Fibroblast of villous mesenchyme (primary cell): Measurements from ENCODE around the gene ZNF775. TPM values are rescaled to one million over a fixed set of nuclear protein-coding genes. Genes with fewer than 3 reads are reported as not detected.
A peak's percentile ranks its signal among the peaks of the same experiment; 100 is the strongest.

Experiments used
- DNase-seq: peaks from one replicate; pipeline ENCODE4 v3.0.0-alpha.2; 2010; ENCODE audit warnings: low read depth
- H3K4me3 ChIP-seq: 2 replicates; pipeline ENCODE4 v1.5.1; 2011; ENCODE audit warnings: low read depth, mild to moderate bottlenecking, low read length
- total RNA-seq: library from RNA; depleted of rRNA; stranded (reverse); fragments of >200 nt; gene quantifications from 2 replicates; pipeline ENCODE4 v1.2.3, GENCODE V29; 2012
- TF ChIP-seq, protein P1 (sequence below): IDR thresholded peaks from 2 replicates; pipeline ENCODE4 v1.5.1; 2012; ENCODE audit warnings: low read depth, mild to moderate bottlenecking, low read length; ENCODE audit not compliant: insufficient read depth

The ZNF775 gene
- total RNA-seq, 1 donor, result 3.0 TPM

DNA sequence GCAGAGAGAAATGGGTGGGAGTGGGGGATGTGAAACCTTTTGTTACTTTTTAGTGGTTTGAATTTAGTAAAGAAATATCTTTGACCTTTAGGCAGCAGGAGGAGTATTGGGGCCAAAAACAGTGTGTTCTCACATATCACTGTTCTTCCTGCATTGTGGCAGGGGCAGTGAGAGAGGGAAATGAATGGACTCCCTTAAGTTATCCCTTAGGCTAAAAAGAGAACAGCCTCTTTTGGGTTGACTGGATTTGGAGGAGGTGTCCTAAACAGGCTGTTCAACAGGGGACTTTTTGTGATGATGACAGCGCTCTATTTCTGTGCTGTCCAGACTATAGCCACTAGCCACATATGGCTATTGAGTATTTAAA is 22.3 kb downstream of the ZNF775 start:
- no peak for DNase-seq
- H3K4me3 ChIP-seq, result no peak overlapping the region
- TF ChIP-seq, protein P1, sequence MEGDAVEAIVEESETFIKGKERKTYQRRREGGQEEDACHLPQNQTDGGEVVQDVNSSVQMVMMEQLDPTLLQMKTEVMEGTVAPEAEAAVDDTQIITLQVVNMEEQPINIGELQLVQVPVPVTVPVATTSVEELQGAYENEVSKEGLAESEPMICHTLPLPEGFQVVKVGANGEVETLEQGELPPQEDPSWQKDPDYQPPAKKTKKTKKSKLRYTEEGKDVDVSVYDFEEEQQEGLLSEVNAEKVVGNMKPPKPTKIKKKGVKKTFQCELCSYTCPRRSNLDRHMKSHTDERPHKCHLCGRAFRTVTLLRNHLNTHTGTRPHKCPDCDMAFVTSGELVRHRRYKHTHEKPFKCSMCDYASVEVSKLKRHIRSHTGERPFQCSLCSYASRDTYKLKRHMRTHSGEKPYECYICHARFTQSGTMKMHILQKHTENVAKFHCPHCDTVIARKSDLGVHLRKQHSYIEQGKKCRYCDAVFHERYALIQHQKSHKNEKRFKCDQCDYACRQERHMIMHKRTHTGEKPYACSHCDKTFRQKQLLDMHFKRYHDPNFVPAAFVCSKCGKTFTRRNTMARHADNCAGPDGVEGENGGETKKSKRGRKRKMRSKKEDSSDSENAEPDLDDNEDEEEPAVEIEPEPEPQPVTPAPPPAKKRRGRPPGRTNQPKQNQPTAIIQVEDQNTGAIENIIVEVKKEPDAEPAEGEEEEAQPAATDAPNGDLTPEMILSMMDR, result no peak

DNA sequence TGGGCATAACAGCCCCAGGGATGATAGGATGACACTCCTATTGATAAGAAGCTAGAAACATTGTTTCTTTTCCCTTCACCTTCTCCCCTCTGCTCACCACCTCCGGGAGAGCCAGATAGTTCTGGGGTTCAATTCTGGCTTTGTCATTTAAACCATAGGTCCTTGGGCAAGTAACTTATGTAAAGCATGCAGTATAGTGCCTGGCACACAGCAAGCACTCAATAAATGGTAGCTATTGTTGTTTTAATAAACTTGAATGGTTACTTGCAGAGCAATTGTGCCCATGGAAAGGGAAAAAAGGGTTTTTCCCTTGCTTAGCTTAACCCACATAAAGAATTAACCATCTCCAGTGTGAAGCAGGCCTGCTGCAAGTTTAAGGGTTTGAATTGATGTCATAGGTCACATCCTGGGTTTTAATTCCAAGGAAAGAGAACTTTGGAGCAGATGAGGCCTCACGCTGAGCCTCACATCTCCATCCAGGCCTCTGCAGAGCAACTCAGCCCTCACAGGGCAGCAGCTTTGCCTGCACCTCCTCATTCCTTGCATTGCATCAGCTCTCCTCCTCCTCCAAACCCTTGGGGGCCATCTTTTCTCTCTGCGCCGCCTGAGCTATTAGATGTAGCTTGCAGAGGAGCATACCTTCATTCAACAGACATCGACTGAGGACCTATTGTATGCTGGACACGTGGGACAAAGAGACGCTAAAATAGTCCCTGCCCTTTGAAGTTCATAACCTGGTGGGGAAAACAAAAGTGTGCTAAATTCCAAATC is 22.9 kb downstream of the ZNF775 start:
- no peak for DNase-seq
- no peak overlapping the region for H3K4me3 ChIP-seq
- TF ChIP-seq, protein P1, result no peak

DNA sequence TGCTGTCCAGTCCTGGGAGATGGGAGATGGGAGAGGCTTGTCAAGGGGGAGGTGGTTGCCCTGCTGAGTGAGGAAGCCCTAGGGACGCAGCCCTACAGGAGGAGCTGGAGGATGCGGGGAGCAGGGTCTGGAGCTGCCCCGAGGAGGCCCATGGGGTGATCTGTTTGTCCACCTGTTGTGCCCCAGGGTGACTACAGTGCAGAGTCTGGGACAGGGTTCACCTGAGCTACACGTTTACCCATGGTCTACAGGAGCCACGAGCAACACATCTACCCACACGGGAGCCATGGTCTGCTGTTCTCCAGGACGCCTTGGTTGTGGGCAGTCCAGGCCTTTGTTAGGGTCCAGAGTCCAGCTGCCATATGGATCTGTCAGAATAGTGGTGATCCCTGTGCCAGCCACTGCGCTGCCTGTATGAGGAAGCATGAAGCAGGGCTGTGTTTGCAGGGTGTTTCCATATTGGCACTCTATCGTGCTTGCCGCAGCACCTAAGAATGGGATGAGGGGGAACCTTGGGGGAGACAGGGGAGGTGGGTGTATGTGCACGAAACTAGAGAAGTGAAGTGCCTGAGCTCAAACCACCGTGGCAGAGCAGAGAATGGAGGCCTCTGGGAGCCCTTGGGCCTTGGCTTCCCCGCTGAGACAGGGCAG is 23.7 kb downstream of the ZNF775 start:
- TF ChIP-seq, protein P1, result no peak
- DNase-seq, result no peak

DNA sequence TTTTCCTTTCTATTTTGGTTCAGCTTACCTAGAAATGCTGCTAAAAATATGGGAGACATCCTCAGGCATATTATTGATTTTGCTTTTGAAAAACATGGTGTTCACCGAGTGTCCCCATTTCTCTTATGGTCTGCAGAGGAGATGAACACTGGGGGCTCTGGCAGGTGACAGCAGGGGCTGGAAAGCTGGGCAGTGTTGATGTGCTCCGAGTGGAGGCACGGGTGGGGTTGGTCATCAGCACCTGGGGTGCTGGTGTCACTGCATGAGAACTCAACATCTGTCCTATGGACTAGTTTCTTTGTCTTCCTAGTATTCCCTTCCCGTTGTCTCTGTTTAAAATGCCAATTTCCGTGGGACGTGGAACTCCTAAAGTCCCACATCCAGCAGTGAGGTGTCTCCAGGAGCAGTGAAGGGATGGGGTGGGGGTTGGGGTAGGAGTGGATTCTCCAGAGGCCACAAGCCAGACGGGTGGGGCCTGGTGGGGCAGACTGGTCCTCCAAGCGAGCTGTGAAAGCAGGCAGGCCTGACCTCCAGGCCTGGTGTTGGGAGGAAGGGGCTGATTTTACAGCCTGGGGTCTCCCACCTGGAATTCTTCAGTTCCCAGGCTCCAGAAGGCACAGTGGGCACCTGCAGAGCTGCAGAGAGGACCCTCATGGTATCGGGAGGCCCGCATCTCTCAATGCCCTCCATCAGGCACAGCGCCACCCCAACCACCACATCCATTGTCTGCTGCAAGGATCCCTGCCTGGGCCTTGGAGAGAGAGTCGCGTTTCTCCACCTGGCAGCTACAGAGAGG is 24.4 kb downstream of the ZNF775 start:
- no peak for DNase-seq
- H3K4me3 ChIP-seq, result no peak overlapping the region
- TF ChIP-seq, protein P1, result no peak

More for the DNA sequence above, 23.7 kb downstream of the ZNF775 start:
- H3K4me3 ChIP-seq, result no peak overlapping the region

DNA sequence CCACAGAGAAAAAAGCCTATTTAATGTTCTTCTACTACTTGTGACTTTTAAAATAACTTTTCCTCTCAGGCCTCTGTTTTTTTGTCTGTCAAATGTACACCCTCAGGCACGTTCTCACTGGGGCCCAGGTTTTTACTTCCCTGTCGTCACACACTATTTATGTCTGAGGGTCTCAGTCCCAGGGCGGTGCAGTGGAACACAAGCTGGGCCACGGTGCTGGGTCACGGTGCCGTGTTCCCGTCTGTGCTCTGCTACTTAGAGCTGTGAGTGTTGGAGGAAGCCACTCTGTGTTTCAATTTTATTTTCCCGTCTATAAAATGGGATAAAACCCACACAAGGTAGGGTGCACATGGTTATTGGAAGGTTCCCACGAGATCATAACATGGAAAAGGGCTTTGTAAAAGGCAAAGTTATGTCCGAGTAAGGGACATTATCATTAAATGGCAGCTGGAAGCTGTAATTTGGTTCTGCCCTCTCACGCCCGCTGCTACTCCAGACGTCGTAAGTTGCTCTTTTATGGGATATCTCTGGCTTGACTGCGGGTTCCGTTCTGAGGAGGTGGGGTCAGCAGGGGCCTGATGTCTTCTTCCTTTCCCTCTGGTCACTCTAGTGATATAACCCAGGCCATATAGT is 25.2 kb downstream of the ZNF775 start:
- TF ChIP-seq, protein P1, result no peak
- DNase-seq, result peak; percentile 70
- peak overlapping the region; percentile 76 for H3K4me3 ChIP-seq

DNA sequence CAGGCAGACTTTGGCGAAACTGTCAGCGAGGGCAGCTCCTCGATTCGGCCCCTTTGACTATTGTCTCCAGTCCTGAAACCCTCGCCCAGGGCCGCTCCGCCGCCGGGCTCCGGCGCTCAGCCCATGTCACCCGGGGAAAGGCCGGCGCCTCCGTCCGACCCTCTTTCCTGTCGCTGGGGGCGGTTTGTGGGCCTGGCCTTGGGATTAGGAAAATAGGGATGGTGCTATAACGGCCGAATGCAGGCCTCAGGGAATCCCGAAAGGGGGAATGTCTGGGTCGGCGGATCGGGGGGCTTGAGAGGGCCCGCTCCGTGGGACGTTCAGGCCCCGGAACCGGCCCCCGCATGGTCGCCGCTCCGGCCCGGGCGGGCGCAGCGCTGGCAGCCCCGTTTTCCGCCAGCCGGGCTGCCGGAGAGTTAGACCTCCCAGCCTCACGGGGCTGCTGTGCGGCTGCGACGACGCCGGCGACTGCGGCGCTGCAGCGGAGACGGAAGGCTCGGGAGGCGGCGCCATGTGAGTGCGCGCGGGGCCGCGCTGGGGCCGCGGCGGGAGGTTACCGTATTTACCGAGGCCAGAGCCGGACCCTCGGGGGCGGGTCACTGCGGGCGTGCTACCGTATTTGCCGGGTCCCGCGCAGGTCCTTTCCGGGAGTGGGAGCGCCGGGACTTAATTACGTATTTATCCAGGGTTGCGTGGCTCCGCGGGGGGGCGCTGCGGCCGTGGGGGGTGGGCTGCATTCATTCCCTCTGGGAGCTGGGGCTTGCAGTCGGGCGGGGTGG is 25.9 kb downstream of the ZNF775 start:
- peak; percentile 92 for DNase-seq

More for the DNA sequence above, 25.9 kb downstream of the ZNF775 start:
- H3K4me3 ChIP-seq, result peak overlapping the region; percentile 76
- TF ChIP-seq, protein P1, result no peak
